Measurements from ENCODE around the gene BET1.

- TF ChIP-seq CTCF (conservative IDR thresholded peaks at IDR 0.05; ENCODE audit: low read length), result no peak
- TF ChIP-seq EZH2phosphoT487 (IDR thresholded peaks at IDR 0.05; ENCODE audit: borderline replicate concordance, low read depth, low read length), result no peak
Observed at GRCh38 chr7:94050046-94050445, 45.9 kb upstream of the BET1 start.

Data from OCI-LY7 (cell line).